GOT3 (cell line): ENCODE measurements around the gene UCP2.

ENCODE experiments used
- DNase-seq: peaks from one replicate; lab custom pipeline; 2025; ENCODE audit warnings: mixed read lengths; lab: John Stamatoyannopoulos, UW

Gene UCP2

GRCh38 chr11:73969991-73970800, 12.4 kb downstream of the UCP2 start:
- no peak for DNase-seq

- no peak for DNase-seq
These were observed 13.6 kb downstream of the UCP2 start for GRCh38 chr11:73969091-73969490.

DNA sequence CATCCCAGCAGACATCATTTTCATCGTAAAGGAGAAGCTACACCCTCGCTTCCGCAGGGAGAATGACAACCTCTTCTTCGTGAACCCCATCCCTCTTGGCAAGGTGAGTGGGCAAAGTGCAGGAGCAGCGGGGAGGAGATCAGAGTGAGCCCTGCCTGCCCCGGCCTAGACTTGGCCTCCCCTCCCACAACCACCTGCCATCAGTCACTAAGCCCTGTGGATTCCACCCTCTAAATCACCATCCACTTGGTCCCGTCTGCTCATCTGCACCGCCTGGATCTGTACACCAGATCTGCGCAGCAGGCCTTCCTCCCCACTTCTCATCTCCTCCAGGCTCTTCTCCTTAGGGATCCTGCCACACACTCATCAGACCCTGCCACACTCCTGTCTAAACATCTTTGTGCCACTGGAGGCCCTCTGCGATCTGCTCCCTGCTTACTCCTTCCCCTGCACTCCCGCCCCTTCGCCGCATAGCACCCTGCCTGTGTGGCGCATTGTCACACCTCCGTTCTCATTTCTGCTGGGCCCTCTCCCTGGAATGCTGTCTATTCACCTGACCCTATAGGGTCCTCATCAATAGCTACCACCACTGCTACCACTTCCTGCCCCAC, 14.2 kb downstream of the UCP2 start:
- DNase-seq, result no peak

DNA sequence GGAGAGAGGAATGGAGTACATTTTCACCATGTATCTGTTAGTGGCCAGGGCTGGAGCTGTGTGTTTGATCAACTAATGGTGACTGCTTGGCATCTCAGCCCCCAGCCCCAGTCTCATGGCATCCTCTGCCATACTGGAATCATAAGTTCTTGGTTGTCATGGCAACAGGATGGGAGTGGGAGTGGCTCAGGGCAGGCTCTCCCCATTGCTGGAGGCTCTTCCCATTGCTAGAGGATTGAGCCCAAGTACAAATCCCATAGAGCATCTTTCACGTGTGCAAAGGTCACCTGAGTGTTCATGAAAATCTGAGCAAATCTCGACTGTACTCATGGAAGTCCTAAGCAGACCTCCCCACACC, 16.9 kb downstream of the UCP2 start:
- no peak for DNase-seq

DNA sequence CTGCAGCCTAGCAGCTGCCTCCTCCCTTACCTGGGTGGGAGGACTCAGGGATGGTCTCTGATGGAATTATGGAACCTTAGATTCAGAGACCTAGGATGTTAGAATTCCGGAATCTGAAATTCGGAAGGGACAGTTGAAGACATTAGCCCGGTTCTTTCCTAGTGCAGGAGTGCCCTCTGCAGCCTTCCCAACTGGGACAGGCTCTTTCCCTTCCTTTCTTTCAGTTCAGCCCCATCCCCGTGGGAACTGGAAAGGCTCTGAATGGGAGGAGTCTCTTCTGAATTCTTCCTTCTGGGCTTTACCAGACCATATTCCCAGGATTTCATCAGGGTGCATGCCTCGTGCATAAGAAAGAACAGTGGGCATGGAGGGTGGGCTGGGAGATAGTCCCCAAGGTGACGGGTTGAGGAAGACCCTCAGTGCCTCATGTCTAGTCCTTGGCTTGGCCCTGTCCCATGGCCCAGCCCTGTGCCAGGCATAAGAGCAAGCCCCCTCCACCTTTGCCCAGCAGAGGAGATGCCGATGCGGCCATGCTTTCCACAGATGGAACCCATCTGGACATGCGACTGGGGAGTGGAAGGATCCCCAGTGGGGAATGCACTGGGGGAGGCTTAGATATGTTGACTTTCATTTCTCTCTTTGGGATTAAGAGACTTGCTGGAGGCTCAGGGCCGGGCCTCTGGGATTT, 17.4 kb downstream of the UCP2 start:
- DNase-seq, result no peak

GRCh38 chr11:73963861-73964260, 18.8 kb downstream of the UCP2 start:
- DNase-seq, result no peak

DNA sequence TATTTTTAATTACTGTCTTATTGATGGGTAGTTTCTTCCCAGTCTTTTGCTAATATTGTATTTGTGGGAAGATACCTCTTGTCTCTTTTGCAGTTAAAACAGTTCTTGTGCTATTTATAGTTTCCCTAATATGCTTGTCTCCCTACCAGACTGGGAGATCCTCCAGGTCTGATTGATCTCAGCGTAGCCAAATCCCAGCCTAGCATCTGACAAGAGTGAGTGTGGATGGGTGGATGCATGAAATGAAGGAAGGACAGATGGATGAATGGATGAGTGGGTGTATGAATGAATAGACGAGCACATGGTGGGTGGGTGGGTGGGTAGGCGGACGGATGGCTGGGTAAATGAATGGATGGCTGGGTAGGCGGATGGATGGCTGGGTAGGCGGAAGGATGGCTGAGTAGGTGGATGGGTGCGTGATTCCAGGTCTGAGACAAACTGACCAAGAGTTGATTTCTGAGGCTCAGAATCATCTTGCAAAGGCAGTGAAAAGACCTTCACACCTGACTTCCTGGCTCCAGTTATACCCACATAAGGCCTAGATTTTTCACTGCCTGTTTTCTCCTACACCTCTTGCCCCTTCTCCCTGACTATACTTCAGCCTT, 20.4 kb downstream of the UCP2 start:
- DNase-seq, result no peak

GRCh38 chr11:73961321-73961720, 21.3 kb downstream of the UCP2 start:
- DNase-seq, result no peak

DNA sequence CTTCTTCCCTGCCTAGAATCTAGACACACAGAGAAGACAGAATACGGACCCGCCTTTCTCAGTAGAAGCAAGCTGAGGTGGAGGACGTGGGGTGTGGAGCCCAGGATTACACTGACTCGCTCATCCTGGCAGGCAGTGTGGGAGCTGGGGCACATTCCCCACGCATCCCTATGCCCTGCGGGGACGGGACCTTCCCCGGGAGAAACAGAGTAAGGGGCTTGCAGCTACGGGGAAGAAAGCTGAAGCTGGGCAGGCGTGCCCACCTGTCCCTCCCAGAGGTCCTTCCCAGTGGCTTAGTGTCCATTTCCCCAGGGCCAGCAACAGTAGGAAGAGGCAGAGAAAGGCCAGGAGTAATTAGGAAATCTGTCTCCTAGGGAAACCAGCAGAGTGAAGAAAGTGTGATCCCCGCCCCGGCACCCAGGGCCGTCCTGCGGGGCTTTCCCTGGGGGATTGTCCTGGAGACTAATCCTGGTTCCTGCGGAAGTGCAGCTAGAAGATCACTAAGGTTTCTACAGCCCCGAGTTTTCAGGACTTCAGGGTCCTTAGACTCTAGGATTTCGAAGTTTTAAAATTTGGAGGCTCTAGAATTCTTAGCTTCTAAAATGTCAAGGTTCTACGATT, 24.0 kb downstream of the UCP2 start:
- no peak for DNase-seq

GRCh38 chr11:73957654-73958361, 24.8 kb downstream of the UCP2 start:
- DNase-seq, result no peak

GRCh38 chr11:73956876-73957653, 25.6 kb downstream of the UCP2 start:
- no peak for DNase-seq

DNA sequence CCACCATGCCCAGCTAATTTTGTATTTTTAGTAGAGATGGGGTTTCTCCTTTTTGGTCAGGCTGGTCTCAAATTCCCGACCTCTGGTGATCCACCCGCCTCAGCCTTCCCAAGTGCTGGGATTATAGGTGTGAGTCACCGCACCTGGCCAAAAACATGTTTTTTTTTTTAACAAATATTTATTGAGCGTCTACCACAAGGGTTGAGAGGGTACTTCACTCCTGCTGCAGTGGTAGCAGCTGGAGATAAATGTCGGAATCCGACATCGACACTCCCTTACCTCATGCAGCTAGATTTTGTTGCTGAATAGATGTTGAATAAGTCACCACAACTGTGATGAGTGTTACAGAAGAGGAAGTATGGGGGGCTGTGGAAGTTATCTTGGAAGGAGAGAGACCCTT, 30.8 kb downstream of the UCP2 start:
- DNase-seq, result no peak

- DNase-seq, result no peak
These were observed 31.6 kb downstream of the UCP2 start, which contains the start of gene DNAJB13 for GRCh38 chr11:73950869-73951710. Gene DNAJB13 (plus strand): TSS chr11:73951026. CDS start chr11:73951070, 44 bp downstream.

GRCh38 chr11:73949912-73950311, 32.7 kb downstream of the UCP2 start:
- no peak for DNase-seq

- no peak for DNase-seq
These were observed 33.4 kb downstream of the UCP2 start for GRCh38 chr11:73949246-73949645.

DNA sequence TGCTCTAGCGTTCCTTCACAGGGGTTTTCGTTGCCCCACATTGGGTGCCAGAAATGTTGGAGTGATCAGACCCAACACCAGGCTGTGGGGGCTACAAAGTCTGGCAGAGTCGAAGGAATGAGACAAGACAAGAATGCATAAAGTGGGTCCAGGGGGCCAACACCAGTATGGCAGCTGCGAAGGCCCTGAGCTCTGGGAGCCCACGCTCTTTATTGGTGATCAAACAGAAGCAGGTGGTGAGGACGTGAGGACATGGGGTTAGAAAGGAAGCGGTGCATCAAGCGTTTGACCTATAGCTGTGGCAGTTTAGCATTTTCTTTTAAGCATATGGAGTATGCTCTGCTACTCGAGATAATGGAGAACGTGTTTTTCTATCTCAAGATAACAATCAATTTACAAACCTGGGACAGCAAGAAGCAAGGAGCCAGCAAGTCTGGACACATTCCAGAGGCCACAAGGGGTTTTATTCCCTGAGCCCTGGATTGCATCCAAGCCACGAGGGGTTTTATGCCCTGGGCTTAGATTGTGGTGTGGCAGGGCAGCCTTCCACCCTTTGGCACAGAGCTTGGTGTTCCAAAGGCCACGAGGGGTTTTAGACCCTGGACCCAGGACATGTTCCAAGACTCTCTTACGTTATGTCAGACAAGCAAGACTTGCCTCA, 35.7 kb downstream of the UCP2 start:
- DNase-seq, result no peak

DNA sequence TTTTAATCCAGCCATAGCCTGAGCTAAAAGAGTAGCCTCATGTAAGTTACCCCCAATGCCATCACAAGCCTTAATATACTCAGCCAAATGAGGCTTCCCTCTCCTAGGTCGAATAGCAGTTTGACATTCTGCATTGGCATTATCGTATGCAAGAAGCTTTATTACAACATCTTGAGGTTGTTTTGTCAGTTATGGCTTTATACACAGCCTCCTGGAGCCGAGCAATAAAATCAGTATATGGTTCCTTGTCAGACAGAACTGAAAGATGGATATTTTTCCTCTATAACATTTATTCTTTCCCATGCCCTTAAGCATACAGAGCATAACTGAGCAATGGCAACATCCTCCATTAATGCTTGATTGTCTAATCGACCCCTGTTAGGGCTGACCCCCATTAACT, 37.2 kb downstream of the UCP2 start:
- no peak for DNase-seq

- DNase-seq, result no peak
These were observed 37.7 kb downstream of the UCP2 start for GRCh38 chr11:73944901-73945300.

DNA sequence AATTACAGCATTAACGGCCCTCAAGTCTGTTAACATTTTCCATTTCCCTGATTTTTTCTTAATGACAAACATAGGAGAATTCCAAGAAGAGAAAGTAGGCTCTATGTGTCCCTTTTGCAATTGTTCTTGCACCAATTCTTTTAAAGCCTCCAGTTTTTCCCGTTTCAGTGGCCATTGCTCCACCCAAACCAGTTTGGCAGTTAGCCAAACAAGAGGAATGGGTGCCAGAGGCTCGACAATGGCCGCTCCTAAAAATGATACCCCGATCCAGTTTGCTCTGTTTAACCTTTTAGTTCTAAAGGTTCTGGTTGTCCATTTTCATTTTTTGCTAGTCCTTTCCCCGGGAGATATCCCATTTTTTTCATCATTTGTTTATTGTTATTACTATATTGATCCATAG, 38.6 kb downstream of the UCP2 start:
- no peak for DNase-seq
